HL-60 (cell line): Measurements from ENCODE around the gene ESRRB.

Source experiments
- DNase-seq, 2 experiments: peaks; one replicate each; pipeline ENCODE4 v3.0.0-alpha.2; 2010 to 2020; ENCODE audit warnings: low read depth in 1 of 2, low spot score in 1 of 2
- H3K27ac ChIP-seq: fragments of 250-450 bp; sonication (Bioruptor Pico); replicated peaks from 2 replicates; pipeline ENCODE4 v1.5.1; 2020; ENCODE audit warnings: mild to moderate bottlenecking, moderate library complexity
- H3K27me3 ChIP-seq: fragments of 250-450 bp; sonication (Bioruptor Pico); 2 replicates; pipeline ENCODE4 v1.5.1; 2021; ENCODE audit warnings: mild to moderate bottlenecking, moderate library complexity; ENCODE audit not compliant: insufficient read depth, poor library complexity, severe bottlenecking
- H3K4me3 ChIP-seq: replicated peaks from 2 replicates; pipeline ENCODE4 v1.5.1; 2011; ENCODE audit warnings: mild to moderate bottlenecking, control low read depth, low read length; ENCODE audit not compliant: insufficient read depth
- CTCF ChIP-seq: IDR thresholded peaks from one replicate; pipeline ENCODE4 v1.5.1; 2011; ENCODE audit warnings: low read length, control low read depth, inconsistent platforms; ENCODE audit not compliant: insufficient read depth
- GABPA ChIP-seq: IDR thresholded peaks from 2 replicates; pipeline ENCODE4 v1.6.1; 2012; ENCODE audit warnings: low read depth
- POLR2AphosphoS5 ChIP-seq: IDR thresholded peaks from 2 replicates; pipeline ENCODE4 v1.6.1; 2012; ENCODE audit warnings: low read depth
- REST ChIP-seq: IDR thresholded peaks from 2 replicates; pipeline ENCODE4 v1.6.1; 2012; ENCODE audit warnings: low read depth; ENCODE audit not compliant: insufficient replicate concordance
- SPI1 ChIP-seq: IDR thresholded peaks from 2 replicates; pipeline ENCODE4 v1.6.1; 2012; ENCODE audit warnings: low read depth, mild to moderate bottlenecking, borderline replicate concordance

ESRRB gene

GRCh38 chr14:76502219-76502618 is 126.3 kb downstream of the ESRRB start:
- Histone ChIP-seq H3K27ac (no peak overlapping the region), H3K27me3 (no peaks in the 10 kb centered on the region), H3K4me3 (no peak overlapping the region)
- TF ChIP-seq GABPA: no peak
- TF ChIP-seq CTCF: no peak
- no peak for TF ChIP-seq POLR2AphosphoS5
- TF ChIP-seq SPI1: no peak
- TF ChIP-seq REST: no peak
- no peak for DNase-seq

- H3K27ac ChIP-seq: no peak overlapping the region
- no peak for DNase-seq
- TF ChIP-seq POLR2AphosphoS5 (no peak), CTCF (no peak), GABPA (no peak), REST (no peak), SPI1 (no peak)
- H3K4me3 ChIP-seq: no peak overlapping the region
- no peaks in the 10 kb centered on the region for H3K27me3 ChIP-seq
Observed at GRCh38 chr14:76502638-76503037, 126.7 kb downstream of the ESRRB start.

- H3K27me3 ChIP-seq: no peaks in the 10 kb centered on the region
- H3K27ac ChIP-seq: no peak overlapping the region
- no peak for DNase-seq
- TF ChIP-seq GABPA: no peak
- TF ChIP-seq POLR2AphosphoS5: no peak
- no peak for TF ChIP-seq REST
- no peak for TF ChIP-seq CTCF
- TF ChIP-seq SPI1: no peak
- H3K4me3 ChIP-seq: no peak overlapping the region
Observed at GRCh38 chr14:76509311-76509710, 133.4 kb downstream of the ESRRB start.
